LNCaP clone FGC (cell line): ENCODE results near the gene FAM228A.
"Not testable (repeated sequence)": the region's sequence is repeated elsewhere in the genome, so short reads cannot be mapped to it uniquely, and the experiment has no call there.

Experiments used
- DNase-seq: peaks from one replicate; pipeline ENCODE4 v3.0.0-alpha.2; 2011; ENCODE audit warnings: low read depth
- H3K4me3 ChIP-seq: 2 replicates; pipeline ENCODE4 v1.5.1; 2011; ENCODE audit warnings: mild to moderate bottlenecking, low read depth, low read length, control low read depth
- CTCF ChIP-seq: IDR thresholded peaks from 2 replicates; pipeline ENCODE4 v1.5.1; 2012; ENCODE audit warnings: mild to moderate bottlenecking; ENCODE audit not compliant: control insufficient read depth, insufficient read depth; ENCODE audit errors: extremely low read depth

The FAM228A gene

GRCh38 chr2:24189551-24189950, 14.7 kb downstream of the FAM228A start:
- DNase-seq = no peak
- H3K4me3 ChIP-seq = no peak overlapping the region
- TF ChIP-seq CTCF = no peak

DNA sequence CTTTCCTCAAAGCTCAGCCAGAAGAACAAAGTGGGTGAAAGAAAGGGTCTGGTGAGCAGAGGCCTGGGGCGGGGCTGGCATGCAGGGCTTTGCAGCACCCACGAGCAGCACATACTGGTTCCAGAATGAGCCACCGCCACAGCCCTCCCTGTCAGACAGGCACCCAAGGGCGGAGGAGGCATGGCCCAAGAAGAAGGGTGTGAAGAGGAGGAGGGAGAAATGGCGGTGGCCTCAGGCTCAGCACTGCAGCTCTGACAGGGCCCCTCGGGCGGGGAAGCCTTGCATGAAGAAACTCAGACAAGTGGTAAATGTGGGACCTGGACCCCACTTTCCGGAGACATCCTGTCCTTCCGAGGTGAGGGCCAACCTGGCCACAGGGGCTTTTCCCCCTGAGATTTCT, 15.7 kb downstream of the FAM228A start:
- TF ChIP-seq CTCF = no peak
- no peak overlapping the region for H3K4me3 ChIP-seq
- no peak for DNase-seq

- no peak overlapping the region for H3K4me3 ChIP-seq
- no peak for TF ChIP-seq CTCF
- no peak for DNase-seq
Measured at GRCh38 chr2:24191156-24191555, 16.3 kb downstream of the FAM228A start.

- no peak overlapping the region for H3K4me3 ChIP-seq
- no peak for TF ChIP-seq CTCF
Measured at GRCh38 chr2:24191848-24192247, 17.0 kb downstream of the FAM228A start.

GRCh38 chr2:24197213-24197612, 22.4 kb downstream of the FAM228A start:
- DNase-seq, H3K4me3 ChIP-seq: not testable (repeated sequence)

More at GRCh38 chr2:24191848-24192247, 17.0 kb downstream of the FAM228A start:
- DNase-seq = no peak

- no peak overlapping the region for H3K4me3 ChIP-seq
- no peak for TF ChIP-seq CTCF
- no peak for DNase-seq
Measured at GRCh38 chr2:24199968-24200590, 25.2 kb downstream of the FAM228A start.

- no peak for DNase-seq
- H3K4me3 ChIP-seq = no peak overlapping the region
- TF ChIP-seq CTCF = no peak
Measured at GRCh38 chr2:24200799-24201198, 25.9 kb downstream of the FAM228A start.
